NB4 (cell line): ENCODE results near the gene ZBTB7C.

Source experiments
- MAX ChIP-seq: IDR thresholded peaks from 2 replicates; pipeline ENCODE4 v1.6.1; 2011; ENCODE audit warnings: low read depth, low read length
- MYC ChIP-seq: IDR thresholded peaks from 2 replicates; pipeline ENCODE4 v1.6.1; 2011; ENCODE audit warnings: low read depth, low read length
- TF ChIP-seq, protein P1 (sequence below): IDR thresholded peaks from one replicate; pipeline ENCODE4 v1.5.1; 2012; ENCODE audit warnings: low read depth, low read length

- TF ChIP-seq, protein P1, sequence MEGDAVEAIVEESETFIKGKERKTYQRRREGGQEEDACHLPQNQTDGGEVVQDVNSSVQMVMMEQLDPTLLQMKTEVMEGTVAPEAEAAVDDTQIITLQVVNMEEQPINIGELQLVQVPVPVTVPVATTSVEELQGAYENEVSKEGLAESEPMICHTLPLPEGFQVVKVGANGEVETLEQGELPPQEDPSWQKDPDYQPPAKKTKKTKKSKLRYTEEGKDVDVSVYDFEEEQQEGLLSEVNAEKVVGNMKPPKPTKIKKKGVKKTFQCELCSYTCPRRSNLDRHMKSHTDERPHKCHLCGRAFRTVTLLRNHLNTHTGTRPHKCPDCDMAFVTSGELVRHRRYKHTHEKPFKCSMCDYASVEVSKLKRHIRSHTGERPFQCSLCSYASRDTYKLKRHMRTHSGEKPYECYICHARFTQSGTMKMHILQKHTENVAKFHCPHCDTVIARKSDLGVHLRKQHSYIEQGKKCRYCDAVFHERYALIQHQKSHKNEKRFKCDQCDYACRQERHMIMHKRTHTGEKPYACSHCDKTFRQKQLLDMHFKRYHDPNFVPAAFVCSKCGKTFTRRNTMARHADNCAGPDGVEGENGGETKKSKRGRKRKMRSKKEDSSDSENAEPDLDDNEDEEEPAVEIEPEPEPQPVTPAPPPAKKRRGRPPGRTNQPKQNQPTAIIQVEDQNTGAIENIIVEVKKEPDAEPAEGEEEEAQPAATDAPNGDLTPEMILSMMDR, result no peak
- TF ChIP-seq MAX, result no peak
- no peak for TF ChIP-seq MYC
Measured at GRCh38 chr18:48100165-48100575, 309.0 kb downstream of the ZBTB7C start.
